HEK293T (cell line): ENCODE results near the gene MSH2.
"Not testable (repeated sequence)": the region's sequence is repeated elsewhere in the genome, so short reads cannot be mapped to it uniquely, and the experiment has no call there.

Experiments used
- BHLHE40 ChIP-seq: fragments of 450-650 bp; IDR thresholded peaks from 2 replicates; pipeline ENCODE4 v1.6.1; 2016; ENCODE audit warnings: mild to moderate bottlenecking, moderate library complexity, borderline replicate concordance
- FOXM1 ChIP-seq: fragments of 450-650 bp; IDR thresholded peaks from 2 replicates; pipeline ENCODE4 v1.6.1; 2017; ENCODE audit warnings: mild to moderate bottlenecking, borderline replicate concordance
- HDGF ChIP-seq: fragments of 450-650 bp; IDR thresholded peaks from 2 replicates; pipeline ENCODE4 v1.6.1; 2017; ENCODE audit warnings: antibody characterized with exemption, borderline replicate concordance
- LEF1 ChIP-seq: fragments of 450-650 bp; IDR thresholded peaks from 2 replicates; pipeline ENCODE4 v1.6.1; 2017; ENCODE audit warnings: mild to moderate bottlenecking, borderline replicate concordance
- NFRKB ChIP-seq: fragments of 450-650 bp; IDR thresholded peaks from 2 replicates; pipeline ENCODE4 v1.6.1; 2016; ENCODE audit warnings: mild to moderate bottlenecking, moderate library complexity
- SP1 ChIP-seq: fragments of 450-650 bp; IDR thresholded peaks from 2 replicates; pipeline ENCODE4 v1.6.1; 2017
- SUZ12 ChIP-seq: fragments of 450-650 bp; IDR thresholded peaks from 2 replicates; pipeline ENCODE4 v1.6.1; 2016; ENCODE audit warnings: mild to moderate bottlenecking
- TF ChIP-seq, protein P1 (sequence below): fragments of 450-650 bp; IDR thresholded peaks from 2 replicates; pipeline ENCODE4 v1.6.1; 2016

- TF ChIP-seq SP1, SUZ12, FOXM1, LEF1, HDGF, BHLHE40, NFRKB: not testable (repeated sequence)
- TF ChIP-seq, protein P1, sequence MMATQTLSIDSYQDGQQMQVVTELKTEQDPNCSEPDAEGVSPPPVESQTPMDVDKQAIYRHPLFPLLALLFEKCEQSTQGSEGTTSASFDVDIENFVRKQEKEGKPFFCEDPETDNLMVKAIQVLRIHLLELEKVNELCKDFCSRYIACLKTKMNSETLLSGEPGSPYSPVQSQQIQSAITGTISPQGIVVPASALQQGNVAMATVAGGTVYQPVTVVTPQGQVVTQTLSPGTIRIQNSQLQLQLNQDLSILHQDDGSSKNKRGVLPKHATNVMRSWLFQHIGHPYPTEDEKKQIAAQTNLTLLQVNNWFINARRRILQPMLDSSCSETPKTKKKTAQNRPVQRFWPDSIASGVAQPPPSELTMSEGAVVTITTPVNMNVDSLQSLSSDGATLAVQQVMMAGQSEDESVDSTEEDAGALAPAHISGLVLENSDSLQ, result not testable (repeated sequence)
Observed at GRCh38 chr2:47406649-47407330, 3.8 kb downstream of the MSH2 start.
